Activated T-cell treated with anti-CD3 and anti-CD28 coated beads for 1 hour (primary cell): Measurements from ENCODE around the gene IL9.

Experiments used
- DNase-seq: peaks from one replicate; pipeline ENCODE4 v3.0.0-alpha.2; 2020; ENCODE audit warnings: low read depth

Gene IL9

DNA sequence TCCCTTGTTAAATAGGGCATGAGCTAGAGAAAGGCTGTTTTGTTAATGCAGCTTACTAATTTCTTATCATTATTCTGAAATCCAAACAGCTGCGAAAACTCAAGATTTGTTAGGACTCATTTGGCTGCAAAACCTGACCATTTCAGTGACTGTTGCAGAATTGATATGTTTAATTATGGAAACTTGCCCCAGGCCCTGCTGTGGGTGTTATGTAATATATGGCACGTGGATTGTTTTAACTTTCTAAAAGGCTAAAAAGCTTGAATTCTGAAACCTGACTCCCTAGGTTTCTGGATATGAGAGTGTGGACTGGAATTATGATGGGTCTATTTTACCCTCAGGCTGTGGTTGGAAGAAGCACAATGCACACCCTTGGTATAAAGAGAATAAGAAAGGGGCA lies 4.4 kb downstream of the IL9 start:
- no peak for DNase-seq

DNA sequence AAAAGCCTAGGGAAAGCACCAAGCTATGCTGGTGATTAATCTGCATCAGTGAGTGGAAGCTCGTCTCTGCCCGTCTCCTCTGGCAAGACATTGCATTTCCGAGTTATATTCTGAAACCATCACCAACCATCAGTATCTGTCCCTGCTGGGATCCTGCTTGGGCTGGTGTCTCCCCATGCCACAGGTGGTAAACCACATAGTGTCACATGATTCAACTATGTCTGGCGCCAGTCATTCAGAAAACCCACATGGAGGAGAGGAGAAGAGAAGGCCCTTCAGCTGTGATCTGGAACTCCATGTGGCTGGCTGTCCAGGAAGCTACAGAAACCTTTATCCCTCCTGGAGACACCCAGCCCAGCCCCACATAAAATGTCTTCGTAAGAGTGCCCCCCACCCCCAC lies 4.8 kb downstream of the IL9 start:
- DNase-seq: no peak

DNA sequence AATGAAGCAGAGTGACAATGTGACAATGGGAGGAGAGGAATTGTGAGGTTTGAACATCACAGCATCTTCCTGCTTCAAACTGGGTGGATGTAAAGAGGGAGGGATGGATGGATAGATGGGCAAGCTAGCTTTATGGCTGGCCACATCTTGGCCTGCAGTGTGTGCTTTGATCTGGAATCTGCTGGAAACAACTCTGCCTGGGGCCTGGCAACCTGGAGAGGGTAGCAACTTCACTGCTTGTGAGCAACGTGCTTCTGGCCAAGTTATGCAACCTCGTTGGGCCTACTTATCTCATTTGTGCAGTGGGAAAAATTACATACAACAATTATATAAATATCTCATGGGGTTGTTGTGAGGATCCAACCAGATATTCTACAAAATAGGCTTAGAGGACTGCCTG lies 5.3 kb downstream of the IL9 start:
- DNase-seq: no peak

DNA sequence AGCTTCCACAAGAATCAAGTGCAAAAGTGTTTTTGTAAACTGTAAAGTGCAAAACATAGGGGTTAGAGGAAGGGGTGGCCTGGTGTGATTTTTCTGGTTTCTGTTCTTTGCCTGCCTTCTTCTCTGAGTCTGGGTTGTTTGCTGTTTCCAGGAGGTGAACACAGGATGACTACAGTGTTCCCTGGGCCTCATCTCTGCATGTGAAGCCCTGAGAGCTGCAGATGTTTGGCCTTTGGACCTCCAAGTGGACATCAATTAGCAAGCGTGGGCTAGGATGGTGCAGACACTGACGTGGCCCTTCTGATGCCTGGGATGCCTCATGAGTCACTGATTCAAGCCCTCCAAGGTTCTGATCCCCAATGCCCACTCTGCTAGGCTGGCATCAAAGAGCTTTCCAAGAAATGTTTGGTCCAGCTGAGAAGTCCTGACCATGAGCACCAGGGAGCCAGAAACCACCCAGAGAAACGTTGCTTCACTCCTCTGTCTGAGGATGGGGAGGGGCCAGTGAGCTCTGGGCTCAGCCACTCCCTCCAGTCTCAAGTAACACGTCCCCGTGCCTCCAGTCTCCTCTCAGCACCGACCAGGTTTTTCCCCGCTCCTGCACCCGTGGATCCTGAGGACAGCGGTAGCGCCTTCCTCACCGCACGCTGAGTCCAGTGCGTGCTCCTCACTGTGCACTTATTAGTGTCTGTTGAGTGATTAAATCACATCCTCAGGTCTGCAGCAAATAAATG lies 7.6 kb downstream of the IL9 start:
- DNase-seq: no peak

DNA sequence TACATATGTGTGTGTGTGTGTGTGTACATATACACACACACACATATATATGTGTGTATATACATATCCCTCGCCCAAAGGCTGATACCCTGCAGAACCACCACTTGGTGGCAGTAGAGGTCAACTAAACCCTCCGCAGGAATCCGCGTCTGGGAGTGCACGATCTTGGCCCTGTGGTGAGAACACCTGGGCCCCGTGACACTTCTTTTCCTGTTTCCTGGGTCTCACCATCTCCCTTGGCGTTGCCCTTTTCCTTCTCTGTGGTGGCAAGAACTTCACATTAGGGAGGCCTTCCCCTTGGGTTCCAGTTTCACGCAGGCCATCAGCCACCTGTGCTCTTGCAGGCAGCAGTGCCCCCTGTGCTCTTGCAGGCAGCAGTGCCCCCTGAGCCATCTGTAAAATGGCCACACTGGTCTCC lies 8.2 kb downstream of the IL9 start:
- DNase-seq: peak; percentile 38

DNA sequence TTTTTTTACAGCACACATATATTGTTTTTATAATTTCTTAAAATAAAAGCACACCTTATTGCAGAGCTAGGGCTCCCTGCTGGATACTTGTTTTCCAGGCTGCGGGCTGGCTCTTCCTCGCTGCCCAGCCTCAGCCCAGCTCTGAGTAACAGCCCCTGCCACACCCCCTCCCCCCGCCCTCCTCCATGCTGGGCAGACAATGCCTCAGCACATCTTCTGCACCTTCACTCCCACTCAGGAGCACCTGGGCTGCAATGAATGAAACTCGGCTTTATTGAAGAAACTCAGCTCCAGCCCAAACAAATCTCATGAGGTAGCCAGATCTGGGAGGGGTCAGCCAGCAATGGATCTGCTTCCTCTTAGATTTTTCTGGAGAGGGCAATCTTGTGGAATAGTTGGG lies 9.5 kb downstream of the IL9 start:
- DNase-seq: no peak

DNA sequence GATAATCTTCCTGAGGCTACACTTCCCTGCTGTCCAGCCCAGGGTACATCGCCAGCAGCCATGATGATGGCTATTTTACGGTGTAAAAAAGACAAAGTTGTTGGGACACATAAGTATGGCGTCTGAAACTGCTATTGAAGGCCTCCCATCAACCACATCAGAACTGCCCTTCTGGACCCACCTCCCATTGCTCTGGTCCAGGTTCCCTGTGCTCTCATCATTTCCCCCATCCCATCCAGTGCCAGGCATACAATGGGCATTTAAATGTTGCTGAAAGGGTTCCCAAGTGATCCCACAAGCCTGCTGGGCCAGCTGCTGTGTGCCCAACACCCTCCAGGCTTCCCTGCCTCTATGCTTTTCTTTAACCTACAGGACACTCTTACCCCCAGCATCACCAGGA lies 10.6 kb downstream of the IL9 start:
- DNase-seq: no peak

DNA sequence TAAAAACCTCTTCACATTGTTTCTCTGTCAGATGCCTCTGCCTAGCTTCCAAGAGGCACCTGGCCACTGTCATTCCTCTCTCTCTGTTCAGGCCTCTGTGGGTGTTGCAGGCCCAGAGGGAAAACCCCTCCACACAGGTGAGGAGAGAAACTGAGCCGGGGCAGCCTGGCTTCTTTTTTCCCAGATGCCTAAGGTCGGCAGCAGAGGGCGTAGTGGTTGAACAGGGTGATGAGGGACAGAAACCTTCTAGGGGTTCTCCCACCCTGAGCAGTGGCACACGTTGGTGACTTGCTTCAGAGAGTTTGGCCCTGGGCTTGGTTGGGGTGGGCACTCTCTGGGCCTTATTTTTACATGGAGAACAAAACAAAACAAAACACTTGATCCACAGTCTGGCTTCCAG lies 12.2 kb downstream of the IL9 start:
- no peak for DNase-seq

DNA sequence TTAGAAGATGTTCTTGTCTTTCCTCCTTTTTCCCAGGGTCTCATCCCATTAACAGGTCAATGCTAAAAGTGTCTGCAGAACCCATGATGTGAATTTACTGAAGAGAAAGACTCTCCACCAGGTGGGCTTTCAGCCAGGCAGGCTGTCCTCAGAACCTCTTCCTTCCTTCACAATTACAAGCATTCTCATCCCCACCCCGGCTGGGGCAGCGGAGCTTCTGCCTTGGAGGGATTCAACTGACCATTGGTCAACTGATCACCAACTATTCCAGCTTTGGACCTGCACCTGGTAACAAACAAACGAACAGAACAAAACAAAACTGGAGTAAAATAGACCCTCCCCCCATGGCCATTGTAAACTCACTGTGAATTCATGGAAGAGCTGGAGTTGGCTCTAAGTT lies 12.6 kb downstream of the IL9 start:
- DNase-seq: no peak

DNA sequence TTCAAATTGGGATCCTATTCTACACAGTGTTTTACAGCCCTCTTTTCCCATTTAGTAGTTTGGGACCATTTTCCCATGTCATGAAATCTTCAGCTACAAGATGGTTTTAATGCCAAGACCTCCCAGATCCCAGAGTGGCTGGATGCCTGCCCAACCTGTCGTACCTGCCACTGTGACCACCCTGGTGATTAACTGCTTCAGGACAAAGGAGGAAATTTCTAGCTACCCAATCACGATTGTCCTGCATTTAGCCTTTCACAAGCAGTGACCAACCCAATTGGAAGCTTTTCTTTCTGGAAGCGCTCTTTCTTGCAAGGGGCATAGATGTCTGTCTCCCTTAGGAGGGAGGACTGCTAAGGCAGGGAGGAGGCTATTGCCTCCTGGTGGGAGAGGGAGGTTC lies 13.8 kb downstream of the IL9 start:
- DNase-seq: no peak

DNA sequence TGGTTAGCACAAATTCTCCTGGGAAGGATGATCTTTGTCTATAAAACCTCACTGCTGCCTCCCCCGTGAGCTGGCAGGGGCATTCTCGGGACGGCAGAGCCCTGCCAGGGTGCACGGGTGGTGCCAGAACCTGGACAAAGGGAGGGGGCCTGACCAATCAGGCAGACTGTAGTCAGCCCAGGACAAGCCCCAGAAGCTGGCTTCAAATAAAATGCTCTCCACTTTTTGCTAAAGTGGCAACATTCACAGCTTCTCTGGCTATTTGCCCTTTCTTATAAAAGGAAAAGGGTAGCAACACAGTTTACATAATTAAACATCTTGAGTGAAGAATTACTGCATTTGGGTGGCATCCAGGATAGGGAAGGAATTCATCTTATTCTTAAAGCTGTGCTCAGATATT lies 14.4 kb downstream of the IL9 start:
- no peak for DNase-seq

DNA sequence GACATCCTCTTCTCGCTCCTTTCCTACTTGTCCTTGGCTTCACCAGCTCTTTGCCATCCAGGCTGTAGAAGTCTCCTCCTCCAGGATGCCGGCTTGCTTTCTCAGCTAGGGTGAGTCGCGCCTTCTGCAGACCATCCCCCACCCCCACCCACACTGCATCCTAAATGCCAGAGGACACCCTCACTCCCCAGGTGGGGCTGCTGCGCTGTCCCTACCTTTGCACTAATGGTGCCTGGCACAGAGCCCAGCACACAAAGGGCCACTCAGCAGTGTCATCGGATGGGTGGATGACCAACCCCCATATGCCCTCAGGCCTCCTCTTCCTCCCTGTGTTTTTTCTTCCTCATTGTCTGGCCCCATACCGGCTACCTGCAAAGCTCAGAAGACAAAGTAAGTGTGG lies 14.8 kb downstream of the IL9 start:
- DNase-seq: no peak

DNA sequence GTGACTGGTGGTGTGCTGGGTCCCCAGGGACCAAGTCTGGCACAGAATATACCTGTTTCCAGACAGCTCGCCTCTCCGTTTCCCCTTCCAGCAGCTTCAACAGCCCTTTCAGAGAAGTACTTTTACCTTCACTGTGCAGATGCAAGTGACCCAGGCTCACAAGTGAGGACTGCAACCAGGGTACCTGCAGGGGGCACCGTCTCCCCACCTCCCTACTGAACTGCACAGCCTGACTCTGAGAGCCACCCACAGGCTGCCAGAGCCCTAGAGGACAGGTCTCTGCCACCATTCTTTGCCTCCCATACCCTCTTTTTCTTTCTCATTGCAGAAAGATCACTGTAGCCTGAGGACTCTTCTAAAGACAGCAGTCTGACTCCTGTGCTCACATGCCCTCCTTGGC lies 15.4 kb downstream of the IL9 start:
- DNase-seq: no peak

DNA sequence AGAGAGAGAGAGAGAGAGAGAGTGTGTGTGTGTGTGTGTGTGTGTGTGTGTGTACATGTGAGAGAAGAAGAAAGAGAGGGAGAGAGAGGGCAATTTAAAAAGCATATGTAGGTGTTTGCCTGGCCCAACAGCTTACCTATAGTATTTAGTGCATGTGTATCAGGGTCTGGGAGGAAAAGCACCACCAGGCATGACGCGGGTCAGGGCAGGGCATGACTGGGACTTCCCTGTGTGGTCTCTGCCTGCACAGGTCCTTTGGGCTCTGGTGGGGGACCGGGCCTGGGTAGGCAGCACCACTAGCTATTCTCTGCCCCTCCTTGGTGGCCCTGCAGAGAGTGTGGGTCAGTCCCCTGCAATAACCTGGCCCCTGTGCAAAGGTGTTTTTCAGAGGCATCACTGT lies 16.1 kb downstream of the IL9 start:
- no peak for DNase-seq

DNA sequence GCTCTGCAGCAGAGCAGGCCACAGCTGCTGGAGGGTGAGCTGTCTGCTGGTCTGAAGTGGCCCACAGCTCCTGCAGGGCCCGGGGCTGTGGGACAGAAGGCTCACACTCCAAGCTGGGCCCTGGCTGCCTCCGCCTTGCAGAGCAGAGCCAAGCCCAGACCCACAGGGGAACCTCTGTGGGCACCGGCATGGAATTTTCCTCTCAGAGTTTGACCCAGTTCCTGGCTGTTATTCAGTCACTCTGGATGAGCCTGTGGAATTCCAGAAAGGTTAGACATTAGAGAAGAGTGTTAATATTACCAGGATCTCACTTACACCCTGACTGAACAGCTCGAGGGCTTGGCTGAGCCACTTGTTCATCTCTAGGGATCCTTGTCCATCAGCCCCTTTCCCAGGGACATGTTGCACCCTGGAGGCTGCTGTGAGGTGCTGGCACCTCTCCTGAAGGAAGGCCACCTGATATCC lies 17.5 kb downstream of the IL9 start:
- no peak for DNase-seq

DNA sequence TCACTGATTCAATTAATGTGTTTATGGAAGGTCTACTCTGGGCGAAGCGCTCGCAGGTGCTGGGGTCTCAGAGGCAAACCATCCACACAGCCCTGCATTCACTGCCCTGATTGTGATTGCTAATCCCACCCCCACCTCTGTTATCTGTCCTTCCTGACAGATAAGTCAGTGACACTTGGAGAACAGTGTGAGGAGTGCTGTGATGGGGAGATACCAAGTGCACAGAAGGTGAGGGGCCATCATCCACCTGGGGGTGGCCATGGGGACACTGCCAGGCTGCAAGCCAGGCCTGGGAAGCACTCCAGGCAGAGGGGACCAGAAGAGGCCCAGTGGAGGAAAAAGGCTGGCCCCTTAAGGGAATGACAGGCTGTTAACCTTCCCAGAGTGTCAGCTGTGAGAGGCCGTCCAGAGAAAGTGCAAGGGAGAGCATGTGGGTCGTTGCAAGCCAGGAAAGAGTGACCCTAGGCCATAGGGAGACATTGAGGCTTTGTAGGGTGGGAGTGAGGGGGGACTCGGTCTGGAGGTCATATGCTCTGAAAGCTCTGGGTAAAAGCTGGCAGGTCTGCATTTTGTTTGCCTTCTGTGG lies 18.0 kb downstream of the IL9 start:
- no peak for DNase-seq

DNA sequence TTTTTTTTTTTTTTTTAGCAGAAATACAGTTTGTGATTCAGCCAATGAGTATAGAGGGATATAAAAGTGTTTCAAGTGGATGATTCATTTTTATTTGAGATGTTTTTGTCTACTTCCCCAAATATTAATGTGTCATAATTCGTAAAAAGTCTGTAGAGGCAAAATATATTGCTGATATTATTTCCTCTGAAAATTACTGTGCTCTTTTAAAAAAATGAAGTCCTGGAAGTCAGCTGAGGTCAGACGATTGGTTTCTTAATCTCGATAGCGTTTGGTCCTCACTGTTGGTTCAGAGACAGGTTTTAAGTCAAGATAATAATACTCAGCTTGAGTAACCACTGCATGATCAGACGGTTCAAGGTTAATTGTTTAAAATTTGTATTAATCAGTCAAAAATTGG lies 19.5 kb downstream of the IL9 start:
- DNase-seq: no peak

DNA sequence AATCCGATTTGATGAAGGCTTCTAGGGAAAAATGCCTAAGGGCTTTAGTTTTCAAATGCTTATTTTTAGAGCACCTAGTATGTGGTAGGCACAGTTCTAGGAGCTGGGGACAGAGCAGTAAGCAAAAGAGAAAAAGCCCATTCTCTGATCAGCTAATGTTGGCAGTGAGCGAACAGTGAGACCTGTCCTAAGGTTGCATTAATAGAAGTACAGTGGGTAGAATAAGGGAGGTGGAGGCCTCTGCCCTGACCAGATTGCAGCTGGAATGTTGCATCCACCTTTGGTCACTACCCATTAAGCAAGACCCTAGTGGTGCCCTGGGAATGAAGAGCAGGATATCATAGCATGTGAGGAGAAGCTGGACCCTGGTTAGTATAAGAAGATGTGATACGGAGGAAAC lies 20.1 kb downstream of the IL9 start:
- no peak for DNase-seq

DNA sequence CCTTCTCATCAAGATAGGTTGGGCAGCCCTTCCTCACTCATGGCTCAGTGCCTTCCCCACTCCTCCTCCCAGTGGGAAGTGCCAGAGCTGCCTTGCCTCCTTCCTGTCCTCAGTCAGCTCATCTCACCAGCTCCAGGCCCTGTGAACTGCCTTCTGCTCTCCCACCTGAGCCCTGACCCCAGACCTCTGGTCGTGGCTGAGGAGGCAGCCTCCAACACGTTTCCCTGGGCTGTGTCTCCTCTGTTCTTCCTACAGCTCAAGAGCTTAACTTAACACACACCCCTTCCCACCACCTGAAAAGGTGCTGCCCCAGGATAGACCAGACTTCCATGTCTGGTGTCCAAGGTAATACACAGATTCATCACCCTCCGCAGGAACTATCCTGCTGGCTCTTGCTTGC lies 21.2 kb downstream of the IL9 start:
- DNase-seq: no peak

DNA sequence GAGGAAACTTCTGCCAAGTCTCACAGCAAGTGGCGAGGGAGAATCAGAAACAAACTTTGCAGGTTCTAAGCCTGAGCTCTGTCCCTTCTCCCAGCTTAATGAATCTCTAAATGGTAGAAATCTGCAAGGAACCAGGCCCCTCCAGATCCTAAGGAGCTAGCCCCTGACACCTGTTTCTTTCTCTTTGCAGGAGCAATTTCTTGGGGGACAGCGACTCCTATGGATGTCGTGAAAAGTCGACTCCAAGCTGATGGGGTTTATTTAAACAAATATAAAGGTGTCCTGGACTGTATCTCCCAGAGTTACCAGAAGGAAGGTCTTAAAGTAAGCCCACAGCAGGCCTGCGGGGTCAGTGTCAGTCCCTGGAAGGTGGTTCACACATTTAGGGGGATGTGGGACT lies 21.8 kb downstream of the IL9 start:
- DNase-seq: no peak

DNA sequence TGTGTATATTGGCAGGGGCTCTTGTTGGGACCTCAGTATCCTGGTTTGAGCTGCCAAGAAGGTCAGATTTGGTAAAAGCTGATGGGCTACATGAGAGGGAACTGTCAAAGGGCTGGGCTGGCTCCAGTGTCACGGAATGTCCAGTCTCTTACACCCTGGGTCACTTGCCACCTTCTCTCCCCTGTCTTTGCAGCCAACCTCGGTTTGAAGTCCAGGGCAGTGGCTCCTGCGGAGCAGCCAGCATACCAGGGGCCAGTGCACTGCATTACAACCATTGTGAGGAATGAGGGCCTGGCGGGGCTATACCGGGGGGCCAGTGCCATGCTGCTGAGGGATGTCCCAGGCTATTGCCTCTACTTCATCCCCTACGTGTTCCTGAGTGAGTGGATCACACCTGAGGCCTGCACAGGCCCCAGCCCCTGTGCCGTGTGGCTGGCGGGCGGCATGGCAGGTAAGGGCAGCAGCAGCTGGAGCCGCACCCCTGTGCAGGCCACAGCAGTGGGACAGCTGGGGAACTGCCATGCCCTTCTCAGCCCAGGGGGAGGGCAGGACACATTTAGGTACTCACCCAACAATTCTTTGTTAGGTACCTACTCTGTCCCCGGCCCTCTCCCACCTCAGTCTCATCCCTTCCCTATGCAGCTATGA lies 24.2 kb downstream of the IL9 start:
- DNase-seq: no peak

DNA sequence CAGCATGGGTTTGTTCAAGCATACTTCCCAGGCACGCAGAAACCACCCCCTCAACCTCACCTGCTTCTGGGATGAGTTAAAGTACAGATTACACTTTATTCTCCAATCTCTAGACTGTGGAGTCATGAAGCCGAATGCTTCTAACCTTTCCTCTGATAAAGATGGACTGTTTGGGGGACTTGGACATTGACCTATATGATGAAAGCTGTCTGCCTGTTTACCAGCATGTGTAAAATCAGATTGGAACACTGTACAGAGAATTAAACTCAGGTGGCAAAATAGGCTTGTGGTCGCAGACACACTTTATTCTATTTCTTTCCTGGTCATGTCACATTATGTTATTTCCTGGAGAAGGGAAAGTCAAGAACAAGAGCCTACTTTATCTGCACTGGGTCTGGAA lies 25.7 kb downstream of the IL9 start:
- DNase-seq: no peak

DNA sequence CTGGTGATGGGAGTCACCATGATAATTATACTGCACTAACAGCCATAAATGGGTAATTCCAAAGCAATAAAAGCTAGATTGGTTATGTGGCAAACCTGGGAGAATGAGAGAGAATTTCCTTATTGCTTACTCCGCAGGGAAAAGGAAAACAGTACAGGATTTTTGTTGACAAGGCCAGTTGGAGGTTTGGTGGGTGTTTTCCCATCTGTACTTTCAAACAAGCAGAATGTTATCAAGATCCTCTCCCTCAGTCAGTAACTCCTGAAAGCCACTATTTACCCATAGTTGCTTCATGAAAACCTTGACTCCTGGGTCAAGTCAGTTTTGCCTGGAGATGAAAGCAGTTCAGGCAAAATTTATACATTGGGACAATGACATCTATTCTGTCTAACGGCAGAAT lies 26.4 kb downstream of the IL9 start:
- no peak for DNase-seq

DNA sequence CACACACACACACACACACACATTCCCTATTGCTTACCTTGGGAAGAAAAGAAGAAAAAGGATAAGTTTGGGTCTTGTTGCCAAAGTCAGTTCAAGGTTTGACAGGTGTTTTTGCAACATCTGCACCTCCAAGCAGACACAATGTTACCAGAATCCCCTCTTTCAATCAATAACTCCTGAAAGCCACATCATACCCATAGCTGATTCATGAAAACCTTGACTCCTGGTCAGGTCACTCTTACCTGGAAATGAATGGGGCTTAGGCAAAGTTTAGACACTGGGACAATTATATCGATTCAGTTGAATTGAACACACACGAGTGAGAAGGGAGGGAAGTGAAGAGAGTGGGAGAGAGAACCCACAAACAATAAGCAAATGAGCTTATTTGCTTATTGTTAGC lies 27.0 kb downstream of the IL9 start:
- DNase-seq: no peak
